ENCODE measurements around the gene TNFSF12. TPM values are rescaled to one million over a fixed set of nuclear protein-coding genes. Genes with fewer than 3 reads are reported as not detected.

TNFSF12 gene
- total and polyA plus RNA-seq, 11 donors: 19.6 to 49.5 (median 35.1) TPM

GRCh38 chr17:7557775-7558543 lies 9.1 kb downstream of the TNFSF12 start:
- Histone ChIP-seq H3K27me3 (no peaks in the 10 kb centered on the region), H3K4me1 (peaks cover 11 to 66% (median 48%) of the 10 kb centered on the region in 12 donors), H3K36me3 (peaks cover 0 to 10% (median 0%) of the 10 kb centered on the region in 9 donors), H3K4me3 (peak overlapping the region in 10 of 12 donors; percentile 25 to 98 (median 84)), H3K27ac (peak overlapping the region; percentile 86 to 98 (median 94)), H3K9me3 (no peaks in the 10 kb centered on the region)
- intact Hi-C loops (cut with DNase I): loop anchor here in 6 of 10 donors (2.0 to 10.0 kb wide), 8 partner anchors 41 to 206 kb away; partner anchors contain the start of genes KCTD11 (in 2 of the 6), TMEM95 (in 2 of the 6) and POLR2A (in 1 of the 6)
- 11 to 26% (median 15%) methylated on average over 15 to 21 of the region's 21 CpGs for WGBS, 4 donors
- ATAC-seq (peak; percentile 55 to 79 (median 68)), DNase-seq (peak; percentile 88 to 92 (median 90))
- peak in 2 of 12 donors; percentile 5 to 11 for TF ChIP-seq CTCF (IDR thresholded peaks at IDR 0.05)
- TF ChIP-seq POLR2A (IDR thresholded peaks at IDR 0.05): peak in 1 of 2 donors; percentile 47

- DNase-seq: peak in 2 of 5 donors; percentile 45 to 79
- Histone ChIP-seq H3K27ac (peak within 1 kb of the TSS; percentile 86 to 98 (median 94)), H3K27me3 (no peaks in the 10 kb centered on the region), H3K4me1 (peaks cover 11 to 66% (median 55%) of the 10 kb centered on the region in 12 donors), H3K9me3 (no peaks in the 10 kb centered on the region), H3K4me3 (peak within 1 kb of the TSS in 10 of 12 donors; percentile 25 to 98 (median 90)), H3K36me3 (peaks cover 0 to 12% (median 8%) of the 10 kb centered on the region in 9 donors)
- ATAC-seq: peak; percentile 4 to 36 (median 10)
- no peak for TF ChIP-seq CTCF (IDR thresholded peaks at IDR 0.05)
- no peak for TF ChIP-seq POLR2A (IDR thresholded peaks at IDR 0.05)
- WGBS, 4 donors: 50 to 57% (median 56%) methylated on average over 16 of the region's 16 CpGs
- intact Hi-C loops (cut with DNase I): loop anchor here in 6 of 10 donors (2.0 to 10.0 kb wide), 8 partner anchors 41 to 206 kb away; partner anchors contain the start of genes KCTD11 (in 2 of the 6), TMEM95 (in 2 of the 6) and POLR2A (in 1 of the 6)
Observed at GRCh38 chr17:7558544-7559319, 9.9 kb downstream of the TNFSF12 start, which contains the start of gene TNFSF13. Gene TNFSF13, plus strand, starts transcription at chr17:7558750. Its CDS starts 290 bp downstream, at chr17:7559040.

GRCh38 chr17:7559320-7560171 lies 10.7 kb downstream of the TNFSF12 start:
- intact Hi-C loops (cut with DNase I): loop anchor here (2.0 to 10.0 kb wide), 11 partner anchors 37 to 207 kb away; partner anchors contain the start of genes KCTD11 (in 5 of the 10), TMEM95 (in 4 of the 10), FGF11 (in 2 of the 10) and TMEM102 (in 2 of the 10)

More at GRCh38 chr17:7559320-7560171, 10.7 kb downstream of the TNFSF12 start:
- no peak for DNase-seq
- peak overlapping the region; percentile 86 to 98 (median 94) for H3K27ac ChIP-seq
- peak overlapping the region in 10 of 12 donors; percentile 29 to 98 (median 93) for H3K4me3 ChIP-seq
- no peak for ATAC-seq
- no peaks in the 10 kb centered on the region for H3K9me3 ChIP-seq
- 75 to 82% (median 81%) methylated on average over 18 of the region's 18 CpGs for WGBS, 4 donors
- TF ChIP-seq POLR2A (IDR thresholded peaks at IDR 0.05): no peak
- no peak for TF ChIP-seq CTCF (IDR thresholded peaks at IDR 0.05)
- peaks cover 0 to 17% (median 15%) of the 10 kb centered on the region in 9 donors for H3K36me3 ChIP-seq
- H3K4me1 ChIP-seq: peaks cover 11 to 72% (median 57%) of the 10 kb centered on the region in 12 donors
- no peaks in the 10 kb centered on the region for H3K27me3 ChIP-seq

Data from heart left ventricle (tissue), 16 donors.